Peyer's patch (tissue), 4 donors: Measurements from ENCODE around the gene CELF4.

Experiments
- POLR2A ChIP-seq, 2 donors: fragments of 450-650 bp; IDR thresholded peaks; one replicate each; pipeline ENCODE4 v1.5.1; 2017; ENCODE audit warnings: antibody characterized with exemption in 2 of 2, mild to moderate bottlenecking in 2 of 2, moderate library complexity in 2 of 2
- TF ChIP-seq, protein P1 (sequence below), 6 experiments: fragments of 450-650 bp in 4 of 6; fragments of 200-600 bp in 2 of 6; sonication (generic) in 1 of 6; IDR thresholded peaks; one replicate each; pipeline ENCODE4 v1.5.1; 2017 to 2019; ENCODE audit warnings: antibody characterized with exemption in 6 of 6, mild to moderate bottlenecking in 3 of 6, moderate library complexity in 1 of 6

GRCh38 chr18:37568671-37569070, 3.1 kb upstream of the CELF4 start:
- TF ChIP-seq, protein P1, sequence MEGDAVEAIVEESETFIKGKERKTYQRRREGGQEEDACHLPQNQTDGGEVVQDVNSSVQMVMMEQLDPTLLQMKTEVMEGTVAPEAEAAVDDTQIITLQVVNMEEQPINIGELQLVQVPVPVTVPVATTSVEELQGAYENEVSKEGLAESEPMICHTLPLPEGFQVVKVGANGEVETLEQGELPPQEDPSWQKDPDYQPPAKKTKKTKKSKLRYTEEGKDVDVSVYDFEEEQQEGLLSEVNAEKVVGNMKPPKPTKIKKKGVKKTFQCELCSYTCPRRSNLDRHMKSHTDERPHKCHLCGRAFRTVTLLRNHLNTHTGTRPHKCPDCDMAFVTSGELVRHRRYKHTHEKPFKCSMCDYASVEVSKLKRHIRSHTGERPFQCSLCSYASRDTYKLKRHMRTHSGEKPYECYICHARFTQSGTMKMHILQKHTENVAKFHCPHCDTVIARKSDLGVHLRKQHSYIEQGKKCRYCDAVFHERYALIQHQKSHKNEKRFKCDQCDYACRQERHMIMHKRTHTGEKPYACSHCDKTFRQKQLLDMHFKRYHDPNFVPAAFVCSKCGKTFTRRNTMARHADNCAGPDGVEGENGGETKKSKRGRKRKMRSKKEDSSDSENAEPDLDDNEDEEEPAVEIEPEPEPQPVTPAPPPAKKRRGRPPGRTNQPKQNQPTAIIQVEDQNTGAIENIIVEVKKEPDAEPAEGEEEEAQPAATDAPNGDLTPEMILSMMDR (IDR thresholded peaks at IDR 0.05), result no peak
- TF ChIP-seq POLR2A (IDR thresholded peaks at IDR 0.05), result no peak
